HCT116 (cell line): ENCODE measurements around the gene CIART. TPM values are rescaled to one million over a fixed set of nuclear protein-coding genes. Genes with fewer than 3 reads are reported as not detected.

Experiments
- ATAC-seq: fragments of 200-7000 bp; cut with Tn5 transposase; 2 replicates; pipeline ENCODE4 v1.9.1; 2020; ENCODE audit warnings: mild to moderate bottlenecking, moderate library complexity
- BruUV-seq: library from RNA; stranded (reverse); fragments of 400-500 nt; replicated peaks from 2 replicates; lab custom pipeline; 2021; lab: Mats Ljungman, UMichigan
- CTCF ChIA-PET: fragments of 300-600 bp; sonication (Branson Sonifier 250); formaldehyde crosslinking; loops from one replicate; lab custom pipeline; 2021; ENCODE audit warnings: antibody characterized with exemption; lab: Charles Lee
- POLR2A ChIA-PET: fragments of 300-600, 350-600 bp; sonication (Branson Sonifier 250); formaldehyde crosslinking; loops from one replicate; lab custom pipeline; 2021; ENCODE audit warnings: antibody characterized with exemption; lab: Charles Lee
- RAD21 ChIA-PET, 2 experiments: fragments of 300-600 bp; sonication (Branson Sonifier 250); formaldehyde crosslinking; loops; one replicate each; lab custom pipeline; 2023; ENCODE audit warnings: low total read pairs in 2 of 2; ENCODE audit not compliant: uncharacterized antibody in 2 of 2, unreplicated experiment in 2 of 2, low non-redundant PET in 1 of 2; lab: Charles Lee
- DNase-seq: peaks from one replicate; pipeline ENCODE4 v3.0.0-alpha.2; 2010; ENCODE audit warnings: low read depth, low spot score
- H2AFZ ChIP-seq: fragments of 200-600 bp; shearing (Covaris generic), sonication (generic); 2 replicates; pipeline ENCODE4 v1.6.1; 2017; ENCODE audit warnings: low read depth, mixed run types, mixed read lengths, antibody characterized with exemption, low read length; ENCODE audit not compliant: poor library complexity, severe bottlenecking
- H3K27ac ChIP-seq: 2 replicates; pipeline ENCODE4 v1.5.1; 2012; ENCODE audit warnings: low read depth, low read length
- H3K27me3 ChIP-seq: fragments of 200-600 bp; sonication (generic); 2 replicates; pipeline ENCODE4 v1.6.1; 2016; ENCODE audit warnings: mixed run types, low read length, mixed read lengths; ENCODE audit not compliant: insufficient read depth
- H3K36me3 ChIP-seq, 2 experiments: fragments of 200-500 bp in 1 of 2; fragments of 200-600 bp in 1 of 2; sonication (Bioruptor generic) in 1 of 2; sonication (generic) in 1 of 2; 2 replicates each; pipeline versions ENCODE4 v1.5.1 to v1.6.1; 2014 to 2016; ENCODE audit warnings: low read length in 2 of 2, inconsistent platforms in 1 of 2, mixed read lengths in 1 of 2, mixed run types in 1 of 2; ENCODE audit not compliant: insufficient read depth in 2 of 2, control insufficient read depth in 1 of 2
- H3K4me1 ChIP-seq, 2 experiments: fragments of 200-600 bp in 1 of 2; sonication (generic) in 1 of 2; 2 replicates each; pipeline versions ENCODE4 v1.5.1 to v1.6.1; 2012 to 2017; ENCODE audit warnings: low read length in 2 of 2, inconsistent platforms in 1 of 2, mild to moderate bottlenecking in 1 of 2, mixed read lengths in 1 of 2, mixed run types in 1 of 2, moderate library complexity in 1 of 2; ENCODE audit not compliant: insufficient read depth in 2 of 2, control insufficient read depth in 1 of 2
- H3K4me2 ChIP-seq: fragments of 200-600 bp; sonication (generic); 2 replicates; pipeline ENCODE4 v1.6.1; 2017; ENCODE audit warnings: mixed run types, low read length, mixed read lengths
- H3K4me3 ChIP-seq, 2 experiments: fragments of 200-600 bp in 1 of 2; sonication (generic) in 1 of 2; replicated peaks in 1 of 2; 2 replicates each; pipeline ENCODE4 v1.5.1; 2011 to 2016; ENCODE audit warnings: low read length in 2 of 2, control low read depth in 1 of 2, low read depth in 1 of 2, mild to moderate bottlenecking in 1 of 2, mixed read lengths in 1 of 2, mixed run types in 1 of 2
- H3K79me2 ChIP-seq: fragments of 200-600 bp; sonication (generic); 2 replicates; pipeline ENCODE4 v1.6.1; 2017; ENCODE audit warnings: mild to moderate bottlenecking, mixed run types, low read length, moderate library complexity, mixed read lengths; ENCODE audit not compliant: insufficient read depth
- H3K9ac ChIP-seq: fragments of 200-600 bp; sonication (generic); 2 replicates; pipeline ENCODE4 v1.6.1; 2016; ENCODE audit warnings: low read length, mixed read lengths
- H3K9me2 ChIP-seq: fragments of 200-600 bp; sonication (generic), shearing (Covaris generic); 2 replicates; pipeline ENCODE4 v1.6.1; 2017; ENCODE audit warnings: mixed run types, mild to moderate bottlenecking, moderate library complexity; ENCODE audit not compliant: insufficient read depth
- H3K9me3 ChIP-seq, 2 experiments: fragments of 200-500 bp in 1 of 2; fragments of 200-600 bp in 1 of 2; sonication (Bioruptor generic) in 1 of 2; sonication (generic) in 1 of 2; 2 replicates each; pipeline ENCODE4 v1.6.1; 2014 to 2017; ENCODE audit warnings: low read length in 2 of 2, mixed read lengths in 2 of 2, inconsistent platforms in 1 of 2, low read depth in 1 of 2, mild to moderate bottlenecking in 1 of 2, mixed run types in 1 of 2, moderate library complexity in 1 of 2; ENCODE audit not compliant: control insufficient read depth in 1 of 2, insufficient read depth in 1 of 2
- H4K20me1 ChIP-seq: fragments of 200-600 bp; sonication (generic), shearing (Covaris generic); 2 replicates; pipeline ENCODE4 v1.6.1; 2017; ENCODE audit warnings: mixed run types, mild to moderate bottlenecking, moderate library complexity; ENCODE audit not compliant: insufficient read depth
- EZH2phosphoT487 ChIP-seq: fragments of 200-600 bp; IDR thresholded peaks from 2 replicates; pipeline ENCODE4 v1.6.1; 2018; ENCODE audit warnings: antibody characterized with exemption, borderline replicate concordance
- SRF ChIP-seq: IDR thresholded peaks from 2 replicates; pipeline ENCODE4 v1.6.1; 2012; ENCODE audit warnings: low read depth
- TCF7L2 ChIP-seq: IDR thresholded peaks from 2 replicates; pipeline ENCODE4 v1.7.0; 2011; ENCODE audit warnings: borderline replicate concordance, inconsistent platforms; ENCODE audit not compliant: insufficient read depth, insufficient read length; ENCODE audit errors: extremely low read depth
- YY1 ChIP-seq: IDR thresholded peaks from 2 replicates; pipeline ENCODE4 v1.6.1; 2011; ENCODE audit warnings: low read length, low read depth, moderate library complexity, mild to moderate bottlenecking; ENCODE audit not compliant: insufficient replicate concordance; ENCODE audit errors: extremely low read depth
- ZBTB33 ChIP-seq: IDR thresholded peaks from 2 replicates; pipeline ENCODE4 v1.6.1; 2011; ENCODE audit warnings: mild to moderate bottlenecking, low read length, moderate library complexity; ENCODE audit not compliant: insufficient replicate concordance; ENCODE audit errors: extremely low read depth
- ZNF274 ChIP-seq: fragments of 200-500 bp; sonication (Bioruptor generic); IDR thresholded peaks from 2 replicates; pipeline ENCODE4 v1.6.1; 2014; ENCODE audit warnings: mild to moderate bottlenecking, low read depth, low read length, inconsistent platforms
- intact Hi-C: fragments of 100-400 bp; cut with micrococcal nuclease; formaldehyde crosslinking; loops from 2 replicates; pipeline ENCODE4 v1.10.0; 2022
- total RNA-seq: library from RNA; stranded (reverse); gene quantifications from one replicate; pipeline ENCODE4 v1.2.1, GENCODE V29; 2021; ENCODE audit not compliant: unreplicated experiment

Gene CIART
- total RNA-seq, 1 experiment from 2014 or later: 0.22 TPM

- H3K4me2 ChIP-seq: no peak overlapping the region
- no peak for DNase-seq
- no peaks in the 10 kb centered on the region for H3K9me2 ChIP-seq
- H3K27ac ChIP-seq: no peak overlapping the region
- BruUV-seq: no TSS peak
- RAD21 ChIA-PET: no interaction called here
- H3K27me3 ChIP-seq: no peaks in the 10 kb centered on the region
- no peak overlapping the region for H3K9ac ChIP-seq
- ATAC-seq: no peak
- intact Hi-C loops: no loop called here
- TF ChIP-seq ZNF274 (no peak), EZH2phosphoT487 (no peak), SRF (no peak), ZBTB33 (no peak)
- H3K79me2 ChIP-seq: no peaks in the 10 kb centered on the region
- H3K4me3 ChIP-seq: no peak overlapping the region
- H3K36me3 ChIP-seq: no peaks in the 10 kb centered on the region
- H2AFZ ChIP-seq: no peak overlapping the region
- no peaks in the 10 kb centered on the region for H3K9me3 ChIP-seq
- H3K4me1 ChIP-seq: no peaks in the 10 kb centered on the region
- CTCF ChIA-PET: no interaction called here
- POLR2A ChIA-PET: no interaction called here
- H4K20me1 ChIP-seq: no peaks in the 10 kb centered on the region
Measured at GRCh38 chr1:150243003-150243402, 39.4 kb upstream of the CIART start.

GRCh38 chr1:150249936-150250335 lies 32.4 kb upstream of the CIART start:
- Histone ChIP-seq H2AFZ (no peak overlapping the region), H3K4me3 (no peak overlapping the region), H3K9me3 (no peaks in the 10 kb centered on the region), H3K9ac (no peak overlapping the region), H3K27me3 (no peaks in the 10 kb centered on the region), H3K4me1 (no peaks in the 10 kb centered on the region), H4K20me1 (no peaks in the 10 kb centered on the region), H3K9me2 (no peaks in the 10 kb centered on the region), H3K27ac (no peak overlapping the region), H3K36me3 (no peaks in the 10 kb centered on the region), H3K79me2 (no peaks in the 10 kb centered on the region), H3K4me2 (no peak overlapping the region)
- no peak for DNase-seq
- intact Hi-C loops: loop anchor here (10.0 kb wide), 1 partner anchor 185 kb away; no protein-coding TSS in a partner anchor
- CTCF ChIA-PET: no interaction called here
- POLR2A ChIA-PET: no interaction called here
- ATAC-seq: no peak
- no TSS peak for BruUV-seq
- RAD21 ChIA-PET: no interaction called here
- TF ChIP-seq TCF7L2 (no peak), YY1 (no peak)
